H1 (cell line): ENCODE results near the gene SIX6. TPM values are rescaled to one million over a fixed set of nuclear protein-coding genes. Genes with fewer than 3 reads are reported as not detected.
A peak's percentile ranks its signal among the peaks of the same experiment; 100 is the strongest.

ENCODE experiments used
- BRCA1 ChIP-seq: IDR thresholded peaks from 2 replicates; pipeline ENCODE4 v1.6.1; 2012; ENCODE audit warnings: low read depth, low read length, improper control_type of control experiment
- CBX5 ChIP-seq: fragments of 300-800, 300-1000 bp; sonication (generic); IDR thresholded peaks from 2 replicates; pipeline ENCODE4 v1.7.1; 2016; ENCODE audit warnings: antibody characterized with exemption, low read length, low read depth
- CHD2 ChIP-seq: IDR thresholded peaks from 2 replicates; pipeline ENCODE4 v1.6.1; 2012; ENCODE audit warnings: low read length, improper control_type of control experiment
- EZH2 ChIP-seq: fragments of 200-600 bp; sonication (generic); IDR thresholded peaks from 2 replicates; pipeline ENCODE4 v1.7.1; 2012; ENCODE audit warnings: low read depth, mild to moderate bottlenecking, moderate library complexity, low read length, inconsistent platforms; ENCODE audit not compliant: severe bottlenecking
- GTF2F1 ChIP-seq: IDR thresholded peaks from 2 replicates; pipeline ENCODE4 v1.6.1; 2012; ENCODE audit warnings: low read depth, low read length, improper control_type of control experiment, borderline replicate concordance
- HDAC2 ChIP-seq, 2 experiments: fragments of 300-600 bp in 1 of 2; sonication (generic) in 1 of 2; IDR thresholded peaks; 2 replicates each; pipeline ENCODE4 v1.6.1; 2011 to 2012; ENCODE audit warnings: low read depth in 2 of 2, low read length in 2 of 2, mild to moderate bottlenecking in 2 of 2, moderate library complexity in 2 of 2, borderline replicate concordance in 1 of 2, inconsistent platforms in 1 of 2
- KDM1A ChIP-seq: fragments of 200-600, 300-600 bp; sonication (generic); IDR thresholded peaks from 2 replicates; pipeline ENCODE4 v1.7.1; 2016; ENCODE audit warnings: mild to moderate bottlenecking, low read length, borderline replicate concordance
- MAFK ChIP-seq: IDR thresholded peaks from 2 replicates; pipeline ENCODE4 v1.6.1; 2012; ENCODE audit warnings: low read depth, mild to moderate bottlenecking, improper control_type of control experiment, low read length
- SAP30 ChIP-seq: fragments of 300-600 bp; sonication (generic); IDR thresholded peaks from 2 replicates; pipeline ENCODE4 v1.7.1; 2012; ENCODE audit warnings: low read length, moderate library complexity, mild to moderate bottlenecking, inconsistent platforms; ENCODE audit not compliant: insufficient read depth, insufficient replicate concordance
- polyA plus RNA-seq, 7 experiments: library from polyadenylated mRNA; depleted of rRNA in 3 of 7; stranded (reverse) in 5 of 7; unstranded in 2 of 7; fragments of >200 nt in 5 of 7; fragments of 200-250 nt in 2 of 7; gene quantifications; 1 replicate in 5 of 7; 2 replicates in 1 of 7; 4 replicates in 1 of 7; pipeline versions ENCODE4 v1.2.1 to v1.2.3, GENCODE V29; 2011 to 2013; ENCODE audit warnings: missing spikeins in 2 of 7, mixed read lengths in 2 of 7
- total RNA-seq: library from RNA; stranded (reverse); fragmentation: NEBNext Ultra II Directional; extraction: Animal tissue kit (Norgen Biotek cat#: 25700); gene quantifications from 2 replicates; pipeline ENCODE4 v1.2.1, GENCODE V29; 2021
- TF ChIP-seq, protein P1 (sequence below): IDR thresholded peaks from 2 replicates; pipeline ENCODE4 v1.6.1; 2012; ENCODE audit warnings: inconsistent platforms
- TF ChIP-seq, protein P2 (sequence below): IDR thresholded peaks from 2 replicates; pipeline ENCODE4 v1.6.1; 2012; ENCODE audit warnings: low read length, inconsistent platforms

SIX6 gene
- total and polyA plus RNA-seq, 2 of the 8 experiments (the other 6 are each of a cell fraction or from before 2014, with no cell fraction given) = 0.03 TPM; not detected in 1

DNA sequence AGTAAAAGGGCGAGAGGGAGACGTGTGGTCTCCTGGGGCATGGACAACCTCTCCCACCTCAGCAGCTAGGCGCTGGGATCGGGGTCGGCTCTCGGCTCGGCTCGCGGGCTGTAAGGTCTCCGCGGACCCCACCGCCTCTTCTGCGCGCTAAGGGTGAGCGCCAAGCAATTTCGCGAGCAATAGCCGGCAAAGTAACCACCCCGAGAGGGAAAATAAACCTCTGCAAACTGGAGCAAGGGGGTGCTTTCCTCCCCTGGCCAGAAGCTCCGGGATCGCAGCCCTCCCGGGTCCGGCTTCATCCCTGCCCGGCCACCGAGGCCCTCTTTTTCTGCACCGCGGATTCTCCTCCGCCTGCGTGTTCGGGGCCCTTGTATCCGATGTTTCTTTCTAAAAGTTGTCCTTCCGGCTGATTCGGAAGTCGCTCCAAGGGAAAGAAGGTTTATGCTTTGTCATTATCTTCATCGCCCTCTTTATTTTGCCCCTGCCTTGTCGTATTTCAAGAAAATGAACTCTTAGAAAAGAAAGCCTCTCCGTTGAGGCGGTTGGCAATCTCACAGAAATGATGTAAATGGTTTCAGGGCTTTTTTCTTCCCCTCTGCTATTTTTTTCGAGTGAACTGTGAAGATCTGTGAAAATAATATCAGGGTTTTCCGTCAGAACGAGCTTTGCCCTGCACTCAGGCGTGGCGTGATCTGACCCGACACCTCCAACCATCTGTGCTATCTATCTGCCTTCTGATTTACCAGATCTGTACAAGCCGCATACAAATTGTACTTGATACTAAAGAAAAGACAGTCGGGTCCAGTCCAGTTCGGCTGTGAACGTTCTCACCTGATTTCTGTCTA is 1.7 kb upstream of the SIX6 start (continued):
- TF ChIP-seq HDAC2 (IDR thresholded peaks at IDR 0.05; ENCODE audit: borderline replicate concordance in 1 of 2, low read depth in 2 of 2, low read length in 2 of 2) (no peak), CBX5 (no peak), BRCA1 (no peak), GTF2F1 (no peak), CHD2 (no peak), KDM1A (no peak), MAFK (no peak), SAP30 (no peak), EZH2 (peak; percentile 97)
- TF ChIP-seq, protein P1, sequence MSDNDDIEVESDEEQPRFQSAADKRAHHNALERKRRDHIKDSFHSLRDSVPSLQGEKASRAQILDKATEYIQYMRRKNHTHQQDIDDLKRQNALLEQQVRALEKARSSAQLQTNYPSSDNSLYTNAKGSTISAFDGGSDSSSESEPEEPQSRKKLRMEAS = no peak
- TF ChIP-seq, protein P2, sequence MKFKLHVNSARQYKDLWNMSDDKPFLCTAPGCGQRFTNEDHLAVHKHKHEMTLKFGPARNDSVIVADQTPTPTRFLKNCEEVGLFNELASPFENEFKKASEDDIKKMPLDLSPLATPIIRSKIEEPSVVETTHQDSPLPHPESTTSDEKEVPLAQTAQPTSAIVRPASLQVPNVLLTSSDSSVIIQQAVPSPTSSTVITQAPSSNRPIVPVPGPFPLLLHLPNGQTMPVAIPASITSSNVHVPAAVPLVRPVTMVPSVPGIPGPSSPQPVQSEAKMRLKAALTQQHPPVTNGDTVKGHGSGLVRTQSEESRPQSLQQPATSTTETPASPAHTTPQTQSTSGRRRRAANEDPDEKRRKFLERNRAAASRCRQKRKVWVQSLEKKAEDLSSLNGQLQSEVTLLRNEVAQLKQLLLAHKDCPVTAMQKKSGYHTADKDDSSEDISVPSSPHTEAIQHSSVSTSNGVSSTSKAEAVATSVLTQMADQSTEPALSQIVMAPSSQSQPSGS = no peak
